ENCODE measurements around the gene TMTC2. TPM values are rescaled to one million over a fixed set of nuclear protein-coding genes. Genes with fewer than 3 reads are reported as not detected.

TMTC2 gene
- total RNA-seq, 2 donors from 2014 or later = 2.9 to 3.2 TPM

DNA sequence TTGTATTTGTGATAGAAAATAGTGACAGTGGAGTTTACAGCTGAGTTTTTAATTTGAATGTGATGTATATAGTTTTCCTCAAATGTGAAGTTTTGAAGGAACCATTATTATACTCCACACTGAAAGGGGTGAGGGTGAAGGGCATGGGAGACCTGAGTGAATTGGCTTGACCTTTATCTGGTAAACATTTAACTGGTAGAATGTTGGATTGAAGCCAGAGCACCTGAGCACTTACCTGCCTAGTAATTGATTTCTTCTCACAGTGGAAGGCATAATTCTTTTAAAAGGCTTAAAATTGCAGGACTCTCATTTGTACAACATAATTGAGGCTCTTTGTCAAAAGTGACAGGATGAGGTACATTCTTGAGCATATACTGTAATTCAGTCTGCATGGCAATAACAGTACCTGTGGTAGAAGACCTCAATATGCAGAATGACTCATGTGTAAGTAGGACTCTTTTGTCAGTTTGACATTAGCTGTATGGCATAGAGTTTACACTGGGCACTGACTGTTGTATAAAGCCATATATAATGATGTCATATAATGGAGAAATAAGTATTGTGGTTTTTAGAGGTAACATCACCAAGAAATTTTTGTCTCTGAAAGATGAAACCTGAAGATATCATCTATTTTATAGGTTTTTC, 309.6 kb downstream of the TMTC2 start:
- Histone ChIP-seq H3K9me3 (no peaks in the 10 kb centered on the region), H3K4me3 (no peak overlapping the region), H3K27ac (no peak overlapping the region), H3K36me3 (no peaks in the 10 kb centered on the region), H3K4me1 (no peaks in the 10 kb centered on the region), H3K27me3 (no peaks in the 10 kb centered on the region)
- DNase-seq (ENCODE audit: low spot score) = no peak
- TF ChIP-seq, protein P1, sequence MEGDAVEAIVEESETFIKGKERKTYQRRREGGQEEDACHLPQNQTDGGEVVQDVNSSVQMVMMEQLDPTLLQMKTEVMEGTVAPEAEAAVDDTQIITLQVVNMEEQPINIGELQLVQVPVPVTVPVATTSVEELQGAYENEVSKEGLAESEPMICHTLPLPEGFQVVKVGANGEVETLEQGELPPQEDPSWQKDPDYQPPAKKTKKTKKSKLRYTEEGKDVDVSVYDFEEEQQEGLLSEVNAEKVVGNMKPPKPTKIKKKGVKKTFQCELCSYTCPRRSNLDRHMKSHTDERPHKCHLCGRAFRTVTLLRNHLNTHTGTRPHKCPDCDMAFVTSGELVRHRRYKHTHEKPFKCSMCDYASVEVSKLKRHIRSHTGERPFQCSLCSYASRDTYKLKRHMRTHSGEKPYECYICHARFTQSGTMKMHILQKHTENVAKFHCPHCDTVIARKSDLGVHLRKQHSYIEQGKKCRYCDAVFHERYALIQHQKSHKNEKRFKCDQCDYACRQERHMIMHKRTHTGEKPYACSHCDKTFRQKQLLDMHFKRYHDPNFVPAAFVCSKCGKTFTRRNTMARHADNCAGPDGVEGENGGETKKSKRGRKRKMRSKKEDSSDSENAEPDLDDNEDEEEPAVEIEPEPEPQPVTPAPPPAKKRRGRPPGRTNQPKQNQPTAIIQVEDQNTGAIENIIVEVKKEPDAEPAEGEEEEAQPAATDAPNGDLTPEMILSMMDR (IDR thresholded peaks at IDR 0.05) = no peak

DNA sequence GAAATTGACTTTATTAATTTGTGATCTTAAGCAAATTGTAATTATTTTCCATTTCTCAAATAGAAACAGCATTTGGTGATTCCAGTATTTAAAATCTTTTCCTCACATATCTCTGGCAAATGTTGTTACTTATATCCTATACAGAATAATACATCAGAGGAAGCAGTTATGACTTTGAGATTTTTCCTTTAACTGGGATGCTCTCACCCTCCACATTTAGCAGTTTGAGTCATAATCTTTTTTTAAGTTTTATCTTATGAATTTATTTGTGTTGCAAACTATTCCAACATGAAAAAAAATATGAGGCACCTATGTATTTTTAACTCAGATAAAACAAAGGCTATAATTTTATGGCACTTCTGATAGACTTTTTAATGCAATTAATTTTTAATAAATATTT, 311.8 kb downstream of the TMTC2 start:
- H3K4me3 ChIP-seq = no peak overlapping the region
- DNase-seq (ENCODE audit: low spot score) = no peak
- H3K27ac ChIP-seq = no peak overlapping the region
- no peaks in the 10 kb centered on the region for H3K4me1 ChIP-seq
- no peaks in the 10 kb centered on the region for H3K27me3 ChIP-seq
- H3K36me3 ChIP-seq = no peaks in the 10 kb centered on the region
- TF ChIP-seq, protein P1 (IDR thresholded peaks at IDR 0.05) = no peak
- H3K9me3 ChIP-seq = no peaks in the 10 kb centered on the region

DNA sequence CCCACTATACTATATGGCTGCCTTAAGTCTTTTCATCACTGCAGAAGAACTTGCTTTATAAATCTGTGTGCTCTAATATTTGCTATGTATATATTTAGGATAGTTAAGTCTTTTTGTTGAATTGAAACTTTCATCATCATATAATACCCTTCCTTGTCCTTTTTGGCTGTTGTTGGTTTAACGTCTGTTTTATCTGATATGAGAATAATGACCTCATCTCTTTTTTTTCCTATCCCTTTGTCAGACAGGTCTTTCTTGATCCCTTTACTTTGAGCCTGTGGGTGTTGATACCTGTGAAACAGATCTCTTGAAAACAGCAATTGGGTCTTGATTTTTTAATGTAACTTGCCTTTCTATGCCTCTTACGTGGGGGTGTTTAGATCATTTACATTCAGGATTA, 316.3 kb downstream of the TMTC2 start:
- Histone ChIP-seq H3K4me3 (no peak overlapping the region), H3K27ac (no peak overlapping the region), H3K36me3 (no peaks in the 10 kb centered on the region), H3K4me1 (no peaks in the 10 kb centered on the region), H3K27me3 (no peaks in the 10 kb centered on the region), H3K9me3 (peaks cover 0 to 6% of the 10 kb centered on the region in 2 donors)
- DNase-seq (ENCODE audit: low spot score) = no peak
- TF ChIP-seq, protein P1 (IDR thresholded peaks at IDR 0.05) = no peak

DNA sequence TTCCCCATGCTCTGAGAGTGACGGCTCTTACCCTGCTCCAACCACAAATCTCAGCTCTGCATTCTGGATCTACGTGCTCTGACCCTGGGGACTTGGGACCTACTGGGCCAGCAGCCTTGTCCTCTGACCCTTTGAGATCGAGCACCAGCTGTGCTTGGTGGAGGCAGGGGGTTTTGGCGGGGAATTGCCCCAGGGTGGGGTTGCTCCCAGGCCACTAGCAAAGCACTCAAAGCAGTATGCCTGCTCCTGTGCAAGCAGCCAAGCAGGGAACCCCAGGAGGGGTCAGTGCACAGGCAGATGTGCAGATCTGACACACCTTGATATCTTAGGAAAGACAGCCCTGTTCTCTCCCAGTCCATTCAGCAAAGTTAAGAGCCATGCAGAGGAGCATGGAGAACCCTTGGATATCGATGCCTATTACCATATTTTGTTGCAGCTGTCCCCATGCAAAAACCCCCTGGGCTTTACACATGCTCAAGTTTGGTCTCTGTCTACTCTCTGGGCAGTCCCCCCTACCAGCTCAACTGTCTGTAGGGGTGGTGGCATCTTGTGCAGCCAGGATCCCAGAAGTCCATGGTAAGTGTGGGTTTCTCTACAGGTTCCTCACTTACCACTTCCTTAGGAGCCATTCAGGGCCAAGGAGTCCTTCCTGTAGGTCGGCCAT, 319.0 kb downstream of the TMTC2 start:
- Histone ChIP-seq H3K27me3 (no peaks in the 10 kb centered on the region), H3K9me3 (peaks cover 0 to 18% of the 10 kb centered on the region in 2 donors), H3K27ac (no peak overlapping the region), H3K36me3 (no peaks in the 10 kb centered on the region), H3K4me1 (no peaks in the 10 kb centered on the region), H3K4me3 (no peak overlapping the region)
- TF ChIP-seq, protein P1 (IDR thresholded peaks at IDR 0.05) = no peak
- no peak for DNase-seq (ENCODE audit: low spot score)

DNA sequence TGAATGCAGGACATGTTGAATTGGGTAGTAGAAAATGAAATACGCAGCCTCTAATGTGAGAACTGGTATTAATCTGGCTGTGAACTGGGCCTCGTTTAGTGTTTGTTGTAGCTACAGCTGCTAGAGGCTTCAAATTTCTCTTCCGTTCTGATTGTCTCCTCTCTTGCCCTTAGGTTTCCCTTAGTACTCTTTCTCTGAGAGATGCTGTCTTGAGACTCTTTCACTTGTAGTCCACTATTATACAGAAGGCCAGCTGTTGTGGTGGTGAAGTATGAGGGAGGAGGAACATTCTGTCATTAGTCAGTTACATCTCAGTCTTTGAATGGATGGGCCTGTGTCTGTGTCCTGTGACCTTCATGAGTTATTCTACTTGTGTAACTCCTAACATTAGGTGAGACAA, 322.0 kb downstream of the TMTC2 start:
- no peak for DNase-seq (ENCODE audit: low spot score)
- H3K9me3 ChIP-seq = peaks cover 0 to 18% of the 10 kb centered on the region in 2 donors
- H3K4me1 ChIP-seq = no peaks in the 10 kb centered on the region
- H3K4me3 ChIP-seq = no peak overlapping the region
- TF ChIP-seq, protein P1 (IDR thresholded peaks at IDR 0.05) = no peak
- H3K27me3 ChIP-seq = no peaks in the 10 kb centered on the region
- H3K36me3 ChIP-seq = no peaks in the 10 kb centered on the region
- H3K27ac ChIP-seq = no peak overlapping the region
